ENCODE results near the gene FDX1. TPM values are rescaled to one million over a fixed set of nuclear protein-coding genes. Genes with fewer than 3 reads are reported as not detected.

Gene FDX1
- total RNA-seq, 1 experiment from 2014 or later: 13.6 TPM

- ChIA-PET CTCF (no interaction called here), POLR2A (no interaction called here)
- H3K27ac ChIP-seq (ENCODE audit: low read length): no peak overlapping the region
- DNase-seq (ENCODE audit: low read depth, low spot score) (no peak), ATAC-seq (no peak)
- no TSS peak for BruUV-seq (replicated peaks)
- no peaks in the 10 kb centered on the region for H3K9me3 ChIP-seq (ENCODE audit: control insufficient read depth, insufficient read depth, low read depth, low read length)
- H3K27me3 ChIP-seq (ENCODE audit: control insufficient read depth, insufficient read depth, low read length): no peaks in the 10 kb centered on the region
- TF ChIP-seq, protein P1, sequence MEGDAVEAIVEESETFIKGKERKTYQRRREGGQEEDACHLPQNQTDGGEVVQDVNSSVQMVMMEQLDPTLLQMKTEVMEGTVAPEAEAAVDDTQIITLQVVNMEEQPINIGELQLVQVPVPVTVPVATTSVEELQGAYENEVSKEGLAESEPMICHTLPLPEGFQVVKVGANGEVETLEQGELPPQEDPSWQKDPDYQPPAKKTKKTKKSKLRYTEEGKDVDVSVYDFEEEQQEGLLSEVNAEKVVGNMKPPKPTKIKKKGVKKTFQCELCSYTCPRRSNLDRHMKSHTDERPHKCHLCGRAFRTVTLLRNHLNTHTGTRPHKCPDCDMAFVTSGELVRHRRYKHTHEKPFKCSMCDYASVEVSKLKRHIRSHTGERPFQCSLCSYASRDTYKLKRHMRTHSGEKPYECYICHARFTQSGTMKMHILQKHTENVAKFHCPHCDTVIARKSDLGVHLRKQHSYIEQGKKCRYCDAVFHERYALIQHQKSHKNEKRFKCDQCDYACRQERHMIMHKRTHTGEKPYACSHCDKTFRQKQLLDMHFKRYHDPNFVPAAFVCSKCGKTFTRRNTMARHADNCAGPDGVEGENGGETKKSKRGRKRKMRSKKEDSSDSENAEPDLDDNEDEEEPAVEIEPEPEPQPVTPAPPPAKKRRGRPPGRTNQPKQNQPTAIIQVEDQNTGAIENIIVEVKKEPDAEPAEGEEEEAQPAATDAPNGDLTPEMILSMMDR (IDR thresholded peaks at IDR 0.05): peak; percentile 71; the same call in 1 of the 2 replicates
- TF ChIP-seq POLR2AphosphoS5 (IDR thresholded peaks at IDR 0.05; ENCODE audit: low read depth, low read length): no peak
- no peaks in the 10 kb centered on the region for H3K36me3 ChIP-seq (ENCODE audit: control insufficient read depth, insufficient read depth, low read length)
- H3K4me3 ChIP-seq (ENCODE audit: low read depth in 2 of 2, low read length in 2 of 2): no peak overlapping the region
- in situ Hi-C loops (cut with HindIII; ENCODE audit: low pct_unique_long_range_greater_than_20kb, low sequenced_read_pairs): no loop called here
- no peaks in the 10 kb centered on the region for H3K4me1 ChIP-seq (ENCODE audit: control insufficient read depth, insufficient read depth, low read length)
- intact Hi-C loops (cut with micrococcal nuclease; ENCODE audit: unreplicated experiment): no loop called here
Measured at GRCh38 chr11:110447897-110448745, 18.4 kb downstream of the FDX1 start.

- ATAC-seq: no peak
- no peak for TF ChIP-seq SIN3A (IDR thresholded peaks at IDR 0.05; ENCODE audit: borderline replicate concordance, insufficient read depth, low read depth, low read length)
- no peak for TF ChIP-seq POLR2AphosphoS5 (IDR thresholded peaks at IDR 0.05; ENCODE audit: low read depth, low read length)
- no peak for TF ChIP-seq TCF7L2 (IDR thresholded peaks at IDR 0.05; ENCODE audit: low read depth, low read length)
- POLR2A ChIA-PET: no interaction called here
- no peak for DNase-seq (ENCODE audit: low read depth, low spot score)
- in situ Hi-C loops (cut with HindIII; ENCODE audit: low pct_unique_long_range_greater_than_20kb, low sequenced_read_pairs) (no loop called here), intact Hi-C loops (cut with micrococcal nuclease; ENCODE audit: unreplicated experiment) (no loop called here)
- Histone ChIP-seq H3K27ac (ENCODE audit: low read length) (no peak overlapping the region), H3K4me3 (ENCODE audit: low read depth in 2 of 2, low read length in 2 of 2) (no peak overlapping the region), H3K9me3 (ENCODE audit: control insufficient read depth, insufficient read depth, low read depth, low read length) (no peaks in the 10 kb centered on the region), H3K4me1 (ENCODE audit: control insufficient read depth, insufficient read depth, low read length) (no peaks in the 10 kb centered on the region), H3K27me3 (ENCODE audit: control insufficient read depth, insufficient read depth, low read length) (no peaks in the 10 kb centered on the region), H3K36me3 (ENCODE audit: control insufficient read depth, insufficient read depth, low read length) (no peaks in the 10 kb centered on the region)
- CTCF ChIA-PET: no interaction called here
- BruUV-seq (replicated peaks): no TSS peak
Measured at GRCh38 chr11:110450246-110450645, 20.5 kb downstream of the FDX1 start.

DNA sequence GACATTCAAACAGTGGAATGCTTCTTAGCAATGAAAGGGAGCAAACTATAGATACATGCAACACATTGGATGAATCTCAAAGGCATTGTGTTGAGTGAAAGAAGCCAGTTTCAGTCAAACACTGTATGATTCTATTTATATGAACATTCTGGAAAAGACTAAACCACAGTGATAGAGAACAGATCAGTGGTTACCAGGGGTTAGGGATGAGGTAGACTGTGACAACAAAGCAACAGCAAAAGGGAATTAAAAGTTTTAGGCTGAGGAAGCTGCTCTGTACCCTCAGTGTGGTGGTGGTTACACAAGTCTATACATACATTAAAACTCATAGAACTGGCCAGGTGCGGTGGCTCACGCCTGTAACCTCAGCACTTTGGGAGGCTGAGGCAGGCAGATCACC is 23.0 kb downstream of the FDX1 start:
- CTCF ChIA-PET: no interaction called here
- BruUV-seq (replicated peaks): no TSS peak
- POLR2A ChIA-PET: no interaction called here
- ATAC-seq: no peak
- TF ChIP-seq REST (IDR thresholded peaks at IDR 0.05; ENCODE audit: insufficient read depth in 1 of 2, low read depth in 2 of 2, low read length in 1 of 2) (no peak), POLR2AphosphoS5 (IDR thresholded peaks at IDR 0.05; ENCODE audit: low read depth, low read length) (no peak), TCF7L2 (IDR thresholded peaks at IDR 0.05; ENCODE audit: low read depth, low read length) (no peak), SIN3A (IDR thresholded peaks at IDR 0.05; ENCODE audit: borderline replicate concordance, insufficient read depth, low read depth, low read length) (no peak)
- TF ChIP-seq, protein P1 (IDR thresholded peaks at IDR 0.05): no peak
- no peaks in the 10 kb centered on the region for H3K27me3 ChIP-seq (ENCODE audit: control insufficient read depth, insufficient read depth, low read length)
- intact Hi-C loops (cut with micrococcal nuclease; ENCODE audit: unreplicated experiment) (no loop called here), in situ Hi-C loops (cut with HindIII; ENCODE audit: low pct_unique_long_range_greater_than_20kb, low sequenced_read_pairs) (no loop called here)
- H3K4me1 ChIP-seq (ENCODE audit: control insufficient read depth, insufficient read depth, low read length): no peaks in the 10 kb centered on the region
- H3K4me3 ChIP-seq (ENCODE audit: low read depth in 2 of 2, low read length in 2 of 2): no peak overlapping the region
- no peaks in the 10 kb centered on the region for H3K36me3 ChIP-seq (ENCODE audit: control insufficient read depth, insufficient read depth, low read length)
- no peak for DNase-seq (ENCODE audit: low read depth, low spot score)
- H3K9me3 ChIP-seq (ENCODE audit: control insufficient read depth, insufficient read depth, low read depth, low read length): no peaks in the 10 kb centered on the region
- H3K27ac ChIP-seq (ENCODE audit: low read length): no peak overlapping the region

All from Panc1 (cell line).